Measurements from ENCODE around the gene SIN3A.
"Not testable (repeated sequence)": the region's sequence is repeated elsewhere in the genome, so short reads cannot be mapped to it uniquely, and the experiment has no call there.

Gene SIN3A

DNA sequence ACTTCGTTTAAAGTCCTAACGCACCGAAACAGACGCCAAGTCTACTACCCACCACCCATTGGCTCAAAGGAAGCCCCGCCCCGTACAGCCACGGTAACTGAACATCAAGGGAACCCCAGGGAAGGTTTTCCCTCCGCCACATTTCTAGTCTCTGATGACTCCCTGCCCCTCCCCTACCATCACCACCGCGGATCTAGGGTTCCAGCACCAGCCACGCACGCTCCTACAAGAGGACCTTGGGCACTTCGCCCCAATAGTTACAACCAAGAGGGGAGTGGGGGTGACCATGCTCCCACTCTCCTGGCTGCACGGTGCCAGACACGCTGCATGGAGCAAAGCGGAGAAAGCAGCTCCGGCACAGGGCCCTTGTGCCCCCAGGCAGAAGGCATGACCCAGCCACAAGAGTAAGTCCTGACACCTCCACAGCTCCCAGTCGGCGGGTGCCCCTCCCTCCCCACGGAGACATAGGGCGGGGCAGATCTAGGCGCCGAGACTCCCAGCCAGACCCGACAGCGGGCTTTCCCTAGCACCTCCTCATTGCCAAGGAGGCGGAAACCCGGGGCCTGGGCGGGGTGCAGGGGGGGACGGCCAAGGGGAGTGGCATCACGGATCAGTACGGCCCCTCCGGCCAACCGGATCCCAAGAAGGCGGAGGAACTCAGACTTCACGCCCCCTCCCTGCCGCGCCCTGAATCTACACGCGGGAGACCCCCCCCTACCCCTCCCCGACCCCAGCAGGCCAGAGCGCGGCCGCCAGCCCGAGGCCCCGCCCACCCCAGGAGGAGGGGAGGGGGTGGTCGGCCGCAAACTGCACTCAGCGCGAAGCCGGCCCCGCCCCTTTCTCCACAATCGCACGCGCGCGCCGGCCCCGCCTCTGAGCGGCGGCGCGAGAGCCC, 936 bp downstream of the SIN3A start:
- peak; percentile 91 for DNase-seq (ENCODE audit: low spot score)

DNA sequence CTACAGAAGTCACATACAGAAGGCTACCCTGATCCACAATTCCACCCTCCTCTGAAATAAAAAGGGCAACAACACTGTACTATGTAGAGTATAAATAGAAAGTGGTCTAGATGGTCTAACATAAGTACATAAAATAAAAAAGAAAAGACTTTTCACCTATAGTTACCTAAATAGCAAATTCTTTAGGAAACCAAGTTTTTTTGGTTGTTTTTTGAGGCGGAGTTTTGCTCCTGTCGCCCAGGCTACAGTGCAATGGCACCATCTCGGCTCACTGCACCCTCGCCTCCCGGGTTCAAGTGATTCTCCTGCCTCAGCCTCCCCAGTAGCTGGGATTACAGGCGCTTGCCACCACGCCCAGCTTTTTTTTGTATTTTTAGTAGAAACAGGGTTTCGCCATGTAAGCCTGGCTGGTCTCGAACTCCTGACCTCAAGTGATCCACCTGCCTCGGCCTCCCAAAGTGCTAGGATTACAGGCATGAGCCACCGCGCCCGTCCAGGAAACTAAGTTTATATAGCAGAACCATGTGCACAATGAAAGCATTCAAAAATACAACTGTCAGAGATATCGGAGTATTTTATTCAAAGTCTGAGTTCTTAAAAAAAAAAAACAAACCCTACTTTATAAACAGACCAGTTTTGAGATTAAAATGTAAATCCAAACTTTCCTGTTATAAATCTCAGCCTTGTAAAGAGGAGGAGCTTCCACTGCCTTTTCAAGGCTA, 1.7 kb downstream of the SIN3A start:
- no peak for DNase-seq (ENCODE audit: low spot score)

DNA sequence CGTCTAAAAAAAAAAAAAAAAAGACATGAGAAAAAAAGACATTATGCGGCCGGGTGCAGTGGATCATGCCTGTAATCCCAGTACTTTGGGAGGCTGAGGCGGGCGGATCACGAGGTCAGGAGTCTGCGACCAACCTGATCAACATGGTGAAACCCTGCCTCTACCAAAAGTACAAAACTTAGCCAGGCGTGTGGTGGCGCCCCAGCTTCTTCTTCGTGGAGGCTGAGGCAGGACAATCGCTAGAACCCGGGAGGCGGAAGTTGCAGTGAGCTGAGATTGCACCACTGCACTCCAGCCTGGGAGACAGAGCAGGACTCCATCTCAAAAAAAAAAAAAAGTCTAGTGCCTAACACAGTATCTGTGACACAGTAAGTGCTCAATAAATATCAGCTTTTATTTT, 3.3 kb downstream of the SIN3A start:
- DNase-seq (ENCODE audit: low spot score), result not testable (repeated sequence)

DNA sequence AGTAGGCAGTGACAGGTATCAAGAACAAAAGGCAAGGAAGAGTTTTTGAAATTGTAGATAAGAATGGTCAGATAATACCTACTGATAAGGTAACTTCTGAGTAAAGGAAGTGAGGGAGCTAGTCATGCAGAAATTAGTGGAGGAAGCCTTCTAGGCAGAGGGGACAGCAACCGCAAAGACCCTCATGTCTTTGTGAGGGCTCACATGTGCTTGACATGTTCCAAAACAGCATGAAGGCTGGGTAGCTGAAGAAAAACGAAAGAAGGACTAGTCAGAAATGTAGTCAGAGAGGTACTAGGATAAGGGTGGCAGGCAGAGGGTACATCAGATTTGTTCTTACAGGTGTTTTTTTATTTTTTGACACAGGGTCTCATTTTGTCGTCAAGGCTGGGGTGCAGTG, 5.3 kb downstream of the SIN3A start:
- no peak for DNase-seq (ENCODE audit: low spot score)

DNA sequence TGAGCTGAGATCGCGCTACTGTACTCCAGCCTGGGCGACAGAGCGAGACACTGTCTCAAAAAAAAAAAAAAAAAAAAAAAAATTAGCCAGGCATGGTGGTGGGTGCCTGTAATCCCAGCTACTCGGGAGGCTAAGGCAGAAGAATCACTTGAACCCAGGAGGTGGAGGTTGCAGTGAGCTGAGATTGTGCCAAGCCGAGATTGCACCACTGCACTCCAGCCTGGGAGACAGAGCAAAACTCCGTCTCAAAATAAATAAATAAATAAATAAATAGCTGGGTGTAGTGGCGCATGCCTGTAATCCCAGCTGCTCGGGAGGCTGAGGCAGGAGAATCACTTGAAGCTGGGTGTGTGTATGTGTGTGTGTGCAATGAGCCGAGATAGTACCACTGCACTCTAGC, 6.2 kb downstream of the SIN3A start:
- not testable (repeated sequence) for DNase-seq (ENCODE audit: low spot score)

DNA sequence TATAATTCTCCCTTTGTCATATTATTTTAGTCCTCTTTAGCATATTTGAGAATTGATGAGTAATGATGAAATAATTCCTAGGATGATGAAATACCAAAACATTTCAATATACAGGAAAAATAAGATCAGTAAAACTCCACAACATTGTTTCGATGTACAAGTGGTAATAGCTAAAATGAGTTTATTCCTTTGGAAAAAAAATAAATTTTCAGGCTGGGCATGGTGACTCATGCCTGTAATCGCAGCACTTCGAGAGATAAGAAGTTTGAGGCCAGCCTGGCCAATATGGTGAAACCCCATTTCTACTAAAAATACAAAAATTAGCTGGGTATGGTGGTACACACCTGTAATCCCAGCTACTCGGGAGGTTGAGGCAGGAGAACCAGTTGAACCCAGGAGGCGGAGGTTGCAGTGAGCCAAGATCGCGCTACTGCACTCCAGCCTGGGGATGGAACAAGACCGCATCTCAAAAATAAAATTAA, 7.5 kb downstream of the SIN3A start:
- DNase-seq (ENCODE audit: low spot score), result not testable (repeated sequence)

GRCh38 chr15:75437721-75438120, 13.8 kb downstream of the SIN3A start:
- DNase-seq (ENCODE audit: low spot score), result no peak

GRCh38 chr15:75436881-75437280, 14.6 kb downstream of the SIN3A start:
- no peak for DNase-seq (ENCODE audit: low spot score)

DNA sequence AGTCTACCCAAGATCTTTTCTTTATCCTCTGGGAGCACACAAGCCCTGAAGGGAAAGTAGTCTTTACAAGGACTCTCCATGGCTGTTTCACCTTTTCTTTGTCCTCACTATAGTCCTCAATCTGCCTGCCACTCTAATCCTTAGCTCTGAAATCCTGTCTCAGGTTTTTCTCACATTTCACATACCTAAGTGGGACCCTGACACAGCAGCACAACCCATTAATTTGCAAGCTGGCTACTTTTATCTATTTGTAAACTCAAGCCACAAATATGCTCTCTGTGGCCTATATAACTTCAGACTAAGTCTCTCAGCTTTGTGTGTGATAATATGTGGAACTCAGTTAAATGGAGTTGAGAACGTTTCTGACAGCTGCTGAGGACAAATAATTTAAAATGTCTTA, 19.8 kb downstream of the SIN3A start:
- no peak for DNase-seq (ENCODE audit: low spot score)

GRCh38 chr15:75431270-75431669, 20.2 kb downstream of the SIN3A start:
- DNase-seq (ENCODE audit: low spot score), result no peak

- DNase-seq (ENCODE audit: low spot score), result no peak
Measured at GRCh38 chr15:75430259-75430658, 21.2 kb downstream of the SIN3A start.

- DNase-seq (ENCODE audit: low spot score), result no peak
Measured at GRCh38 chr15:75428152-75428551, 23.3 kb downstream of the SIN3A start.

DNA sequence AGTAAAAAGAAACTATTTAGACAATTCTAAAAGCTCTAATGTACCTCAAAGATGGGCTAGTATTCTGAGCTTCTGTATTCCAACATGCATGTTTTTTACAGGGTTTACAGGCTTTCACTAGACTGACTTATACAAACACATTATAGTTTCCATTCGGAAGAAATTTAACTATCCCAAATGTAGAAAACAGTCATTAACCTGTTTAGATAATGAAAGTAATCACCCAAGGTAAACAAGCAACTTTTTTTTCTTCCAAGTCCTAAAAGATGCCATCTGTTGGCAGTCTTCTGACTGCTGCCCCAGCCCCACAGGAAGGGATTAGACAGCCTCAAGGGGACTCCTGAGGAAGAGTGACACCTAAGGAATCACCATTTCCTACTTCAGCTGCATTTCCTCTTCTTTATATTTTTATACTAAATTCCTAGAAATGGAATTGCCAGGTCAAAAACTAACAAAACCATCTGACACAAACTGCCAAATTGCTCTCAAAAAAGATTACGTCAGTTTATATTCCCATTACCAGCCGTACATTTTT, 25.5 kb downstream of the SIN3A start:
- DNase-seq (ENCODE audit: low spot score), result no peak

DNA sequence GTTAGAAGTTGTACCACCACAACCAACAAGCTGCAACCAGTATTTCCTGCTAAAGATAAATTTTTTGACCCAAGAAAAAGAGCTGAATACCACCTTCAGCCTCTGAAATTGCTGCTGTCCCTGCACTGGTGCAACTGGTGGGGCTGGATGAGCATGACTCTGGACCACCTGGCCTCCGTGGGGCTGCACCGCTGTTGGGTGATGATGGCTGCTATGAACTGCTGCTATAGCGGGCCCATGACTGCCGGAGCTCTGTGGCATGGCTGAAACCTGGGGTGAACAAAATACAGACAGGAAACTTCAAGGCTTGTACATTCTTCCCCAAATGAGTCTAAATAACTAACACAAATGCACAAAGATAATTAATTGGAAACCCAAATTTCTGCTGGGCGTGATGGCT, 28.9 kb downstream of the SIN3A start:
- no peak for DNase-seq (ENCODE audit: low spot score)

DNA sequence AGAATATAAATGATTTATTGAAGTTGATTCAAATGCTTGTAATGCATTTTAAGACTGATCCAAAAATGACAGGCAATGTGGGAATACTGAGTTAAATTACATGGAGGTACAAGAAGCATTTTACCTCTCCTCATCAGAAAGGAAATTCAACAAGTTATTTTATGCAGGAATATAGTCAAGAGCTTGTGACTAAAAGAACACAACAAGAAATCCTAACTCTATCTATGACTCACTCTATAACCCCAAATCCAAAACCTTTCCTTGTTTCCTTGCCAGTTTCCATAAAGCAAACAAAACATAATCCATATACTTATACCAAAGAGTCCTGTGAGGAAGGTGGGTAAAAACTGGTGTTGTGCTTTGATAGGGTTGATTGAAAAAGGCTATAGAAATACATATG, 30.8 kb downstream of the SIN3A start:
- DNase-seq (ENCODE audit: low spot score), result peak; percentile 10

GRCh38 chr15:75416584-75416983, 34.9 kb downstream of the SIN3A start:
- no peak for DNase-seq (ENCODE audit: low spot score)

GRCh38 chr15:75410196-75410595, 41.3 kb downstream of the SIN3A start:
- no peak for DNase-seq (ENCODE audit: low spot score)

DNA sequence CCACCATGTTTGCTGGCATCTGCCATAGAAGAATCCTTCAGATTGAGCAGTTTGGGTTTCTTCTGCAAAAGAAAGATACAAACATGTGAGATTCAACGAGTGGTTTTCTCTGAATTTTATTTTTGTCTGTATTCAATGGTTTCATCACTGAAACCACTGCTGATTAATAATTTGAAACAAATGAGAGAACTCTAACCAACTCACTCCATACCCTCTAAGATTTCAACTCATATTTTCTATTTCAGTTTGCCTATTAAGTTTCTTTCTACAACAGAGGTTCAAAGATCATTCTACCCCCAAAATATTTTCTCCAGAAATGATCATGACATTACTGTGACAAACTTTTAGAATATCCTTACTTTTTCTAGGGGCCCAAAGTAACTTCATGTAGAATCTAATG, 44.4 kb downstream of the SIN3A start:
- DNase-seq (ENCODE audit: low spot score), result no peak

DNA sequence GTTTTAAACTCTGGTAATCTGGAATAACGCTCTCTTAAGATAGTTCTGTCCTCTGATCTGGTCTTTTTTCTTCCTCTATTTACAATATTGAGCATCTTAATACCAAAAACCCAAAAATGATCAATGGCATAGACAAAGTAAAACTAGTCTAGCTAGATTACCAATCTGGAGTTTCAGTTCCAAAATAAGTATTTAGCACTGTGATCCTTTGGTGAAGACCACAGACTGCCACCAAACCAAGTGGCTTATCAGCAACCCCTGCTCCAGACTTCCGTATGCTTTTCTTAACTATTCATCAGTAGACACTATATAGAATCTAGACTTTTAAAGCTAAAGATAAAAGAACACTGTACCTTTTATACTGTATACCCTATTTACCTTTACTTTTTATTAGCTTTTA, 47.6 kb downstream of the SIN3A start:
- no peak for DNase-seq (ENCODE audit: low spot score)

GRCh38 chr15:75397494-75397893, 54.0 kb downstream of the SIN3A start:
- DNase-seq (ENCODE audit: low spot score), result peak; percentile 22

DNA sequence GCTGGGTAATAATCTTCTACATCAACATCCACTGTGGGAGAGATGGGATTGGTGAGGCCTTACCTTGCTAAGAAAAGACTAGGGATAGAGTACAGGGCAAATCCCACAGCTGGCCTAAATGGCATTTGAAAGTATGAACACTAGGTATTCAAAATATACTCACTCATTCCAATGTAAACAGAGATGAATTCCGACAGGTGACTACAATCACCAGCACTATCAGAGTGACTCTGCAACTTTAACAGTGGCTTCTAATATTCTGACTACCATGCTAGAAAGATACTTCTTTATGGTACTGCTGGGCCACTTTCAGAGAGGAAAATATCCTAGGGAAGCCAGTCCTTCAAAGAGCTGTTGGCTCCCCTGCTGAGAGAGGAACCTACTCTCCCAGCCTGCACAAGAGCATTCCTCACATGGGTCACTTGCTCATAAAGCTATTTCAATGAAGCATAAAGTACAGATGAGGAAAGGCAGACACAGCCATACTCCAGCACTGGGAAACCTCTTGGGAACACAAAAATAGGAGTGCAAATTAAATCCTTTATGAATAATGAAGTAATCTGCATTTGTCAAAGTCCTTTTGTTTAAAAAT, 61.6 kb downstream of the SIN3A start:
- no peak for DNase-seq (ENCODE audit: low spot score)

DNA sequence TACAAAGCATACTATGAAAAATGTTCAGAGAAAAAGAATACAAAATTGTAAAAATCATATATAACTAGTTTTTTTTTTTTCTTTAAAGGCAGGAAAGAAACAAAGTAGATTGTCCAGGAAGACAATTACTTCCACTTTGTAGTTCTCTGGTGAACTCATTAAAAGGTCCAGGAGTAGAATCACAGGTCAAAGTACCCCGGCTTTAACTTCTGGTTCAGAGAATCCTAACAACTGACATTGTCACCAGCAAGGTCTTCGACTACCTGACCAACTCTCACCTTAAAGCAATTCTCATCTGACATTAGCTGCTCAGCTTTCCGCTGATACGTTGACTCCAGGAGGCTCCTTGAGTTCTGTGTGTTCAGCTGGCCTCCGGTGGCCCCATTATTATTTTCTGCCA, 67.5 kb downstream of the SIN3A start:
- not testable (repeated sequence) for DNase-seq (ENCODE audit: low spot score)

- no peak for DNase-seq (ENCODE audit: low spot score)
Measured at GRCh38 chr15:75380773-75381172, 70.7 kb downstream of the SIN3A start.

Data from AG08395 (cell line).